CD4-positive, alpha-beta T cell treated with Interleukin-4 for 1 hour (primary cell): ENCODE measurements around the gene SIGLEC8.
A peak's percentile ranks its signal among the peaks of the same experiment; 100 is the strongest.
"Not testable (repeated sequence)": the region's sequence is repeated elsewhere in the genome, so short reads cannot be mapped to it uniquely, and the experiment has no call there.

Source experiments
- DNase-seq, 2 donors: peaks; one replicate each; pipeline ENCODE4 v3.0.0-alpha.2; 2020 to 2022

SIGLEC8 gene

GRCh38 chr19:51458051-51458645 lies at the start of gene SIGLEC8:
SIGLEC8 (minus strand) TSS chr19:51458454; CDS start chr19:51458387, 67 bp downstream.
- DNase-seq = no peak

GRCh38 chr19:51507640-51508058 lies 49.4 kb upstream of the SIGLEC8 start:
- no peak for DNase-seq

GRCh38 chr19:51507192-51507591 lies 48.9 kb upstream of the SIGLEC8 start:
- DNase-seq = no peak

- no peak for DNase-seq
Observed at GRCh38 chr19:51505904-51506303, 47.6 kb upstream of the SIGLEC8 start.

GRCh38 chr19:51503896-51504295 lies 45.6 kb upstream of the SIGLEC8 start:
- no peak for DNase-seq

- DNase-seq = no peak
Observed at GRCh38 chr19:51503286-51503817, 45.1 kb upstream of the SIGLEC8 start.

GRCh38 chr19:51501594-51502263 lies 43.5 kb upstream of the SIGLEC8 start, which contains the start of gene SIGLEC12:
SIGLEC12 (minus strand) TSS chr19:51501800; CDS start chr19:51501733, 67 bp downstream.
- peak; percentile 3 to 58 for DNase-seq

- not testable (repeated sequence) for DNase-seq
Observed at GRCh38 chr19:51500931-51501330, 42.7 kb upstream of the SIGLEC8 start.

GRCh38 chr19:51497666-51498065 lies 39.4 kb upstream of the SIGLEC8 start:
- DNase-seq = no peak

- DNase-seq = no peak
Observed at GRCh38 chr19:51493776-51494175, 35.5 kb upstream of the SIGLEC8 start.

- no peak for DNase-seq
Observed at GRCh38 chr19:51491586-51491985, 33.3 kb upstream of the SIGLEC8 start.

GRCh38 chr19:51490676-51491075 lies 32.4 kb upstream of the SIGLEC8 start:
- DNase-seq = no peak

GRCh38 chr19:51489113-51489512 lies 30.9 kb upstream of the SIGLEC8 start:
- DNase-seq = no peak

- no peak for DNase-seq
Observed at GRCh38 chr19:51488491-51488890, 30.2 kb upstream of the SIGLEC8 start.

GRCh38 chr19:51485960-51486660 lies 27.9 kb upstream of the SIGLEC8 start:
- no peak for DNase-seq

- no peak for DNase-seq
Observed at GRCh38 chr19:51480590-51480989, 22.3 kb upstream of the SIGLEC8 start.

GRCh38 chr19:51479531-51480331 lies 21.5 kb upstream of the SIGLEC8 start:
- no peak for DNase-seq

GRCh38 chr19:51478381-51479234 lies 20.4 kb upstream of the SIGLEC8 start, which contains the start of gene CEACAM18:
CEACAM18 (plus strand) TSS chr19:51478539.
- DNase-seq = no peak

- DNase-seq = no peak
Observed at GRCh38 chr19:51477344-51477743, 19.1 kb upstream of the SIGLEC8 start.

GRCh38 chr19:51476164-51476563 lies 17.9 kb upstream of the SIGLEC8 start:
- no peak for DNase-seq

GRCh38 chr19:51473009-51473707 lies 14.9 kb upstream of the SIGLEC8 start:
- peak; percentile 73 to 75 for DNase-seq
